Spleen (tissue), 11 donors: ENCODE data around the gene DCLRE1A. TPM values are rescaled to one million over a fixed set of nuclear protein-coding genes. Genes with fewer than 3 reads are reported as not detected.

ENCODE experiments used
- DNase-seq: peaks from one replicate; pipeline ENCODE4 v3.0.0-alpha.2; 2020
- H3K27ac ChIP-seq, 8 donors: fragments of 200-600 bp; sonication (generic) in 7 of 8; 1 replicate in 4 of 8; 2 replicates in 4 of 8; pipeline versions ENCODE4 v1.5.0 to v1.8.0; 2016 to 2021; ENCODE audit warnings: inconsistent platforms in 4 of 8, mild to moderate bottlenecking in 4 of 8, moderate library complexity in 1 of 8
- H3K27me3 ChIP-seq, 7 donors: fragments of 200-600 bp; sonication (generic) in 6 of 7; replicated peaks in 1 of 7; 1 replicate in 4 of 7; 2 replicates in 3 of 7; pipeline versions ENCODE4 v1.5.0 to v1.8.0; 2016 to 2021; ENCODE audit warnings: inconsistent platforms in 3 of 7, mild to moderate bottlenecking in 1 of 7
- H3K36me3 ChIP-seq, 6 donors: fragments of 200-600 bp; sonication (generic) in 5 of 6; 1 replicate in 4 of 6; 2 replicates in 2 of 6; pipeline versions ENCODE4 v1.5.0 to v1.8.0; 2016 to 2021; ENCODE audit warnings: inconsistent platforms in 2 of 6
- H3K4me1 ChIP-seq, 6 donors: fragments of 200-600 bp; sonication (generic) in 5 of 6; 1 replicate in 3 of 6; 2 replicates in 3 of 6; pipeline versions ENCODE4 v1.5.0 to v1.8.0; 2016 to 2021; ENCODE audit warnings: inconsistent platforms in 3 of 6
- H3K4me3 ChIP-seq, 8 donors: fragments of 200-600 bp; sonication (generic) in 7 of 8; 1 replicate in 4 of 8; 2 replicates in 4 of 8; pipeline versions ENCODE4 v1.5.0 to v1.8.0; 2016 to 2021; ENCODE audit warnings: inconsistent platforms in 4 of 8, mild to moderate bottlenecking in 4 of 8, moderate library complexity in 2 of 8
- H3K9me3 ChIP-seq, 8 donors: fragments of 200-600 bp; sonication (generic) in 7 of 8; 1 replicate in 4 of 8; 2 replicates in 4 of 8; pipeline versions ENCODE4 v1.5.0 to v1.8.0; 2016 to 2021; ENCODE audit warnings: inconsistent platforms in 4 of 8
- CTCF ChIP-seq, 11 experiments: fragments of 200-600 bp in 7 of 11; fragments of 450-650 bp in 4 of 11; sonication (generic) in 4 of 11; IDR thresholded peaks in 8 of 11; conservative IDR thresholded peaks in 3 of 11; 1 replicate in 7 of 11; 2 replicates in 4 of 11; pipeline versions ENCODE4 v1.4.0 to v1.8.0; 2016 to 2021; ENCODE audit warnings: antibody characterized with exemption in 11 of 11, inconsistent platforms in 4 of 11, mild to moderate bottlenecking in 1 of 11
- POLR2A ChIP-seq, 3 donors: fragments of 450-650 bp; IDR thresholded peaks; one replicate each; pipeline ENCODE4 v1.5.1; 2017; ENCODE audit warnings: antibody characterized with exemption in 3 of 3, mild to moderate bottlenecking in 1 of 3
- POLR2AphosphoS5 ChIP-seq, 3 donors: sonication (generic); formaldehyde crosslinking; IDR thresholded peaks; one replicate each; pipeline ENCODE4 v1.5.1; 2017; ENCODE audit warnings: antibody characterized with exemption in 3 of 3
- WGBS, 5 donors: extraction: QIAGEN DNeasy Blood & Tissue Kit in 3 of 5; methylation state at CpG; one replicate each; pipeline versions ENCODE4 v1.1.5 to v1.1.7; 2013 to 2018; 5-methylcytosine and 5-hydroxymethylcytosine counted together
- intact Hi-C: fragments of 100-400 bp; cut with DNase I; formaldehyde crosslinking; loops from one replicate; pipeline ENCODE4 v1.15.0; 2023; ENCODE audit warnings: low total_unique reads
- polyA plus RNA-seq, 3 donors: library from polyadenylated mRNA; stranded (reverse); fragments of 200-250 nt; gene quantifications; one replicate each; pipeline ENCODE4 v1.2.1, GENCODE V29; 2013
- total RNA-seq, 7 donors: library from RNA; depleted of rRNA in 3 of 7; stranded (reverse); fragments of >200 nt in 3 of 7; fragmentation: NEBNext Ultra II Directional in 4 of 7; extraction: Animal tissue kit (Norgen Biotek cat#: 25700) in 4 of 7; gene quantifications; one replicate each; pipeline versions ENCODE4 v1.1.0 to v1.2.1, GENCODE V29; 2016 to 2021
- donor health status: healthy with polysubstance abuse.
- donor health status: DM: no; HTN: no; CAD: no; lungs with moderate emphysema.
- donor health status: DM: no; HTN: no; CAD: no.
- donor health status: Bipolar disorder and iron deficiency.
- donor health status: healthy.
- donor health status: DM: no; HTN: no; CAD: no.
- donor health status: DM: yes; HTN: yes; CAD: no.

The DCLRE1A gene
- total and polyA plus RNA-seq, 10 donors: 2.1 to 8.3 (median 6.0) TPM

GRCh38 chr10:113869789-113870188 is 15.9 kb upstream of the DCLRE1A start:
- Histone ChIP-seq H3K9me3 (peaks cover 0 to 19% (median 14%) of the 10 kb centered on the region in 8 donors), H3K27me3 (no peaks in the 10 kb centered on the region), H3K4me1 (peaks cover 0 to 44% (median 15%) of the 10 kb centered on the region in 6 donors), H3K4me3 (no peak overlapping the region), H3K36me3 (peaks cover 0 to 8% (median 0%) of the 10 kb centered on the region in 6 donors), H3K27ac (no peak overlapping the region)
- TF ChIP-seq POLR2AphosphoS5 (IDR thresholded peaks at IDR 0.05) (no peak), CTCF (IDR thresholded peaks at IDR 0.05 in 8 of 11, conservative IDR thresholded peaks at IDR 0.05 in 3 of 11) (no peak), POLR2A (IDR thresholded peaks at IDR 0.05) (no peak)
- intact Hi-C loops: no loop called here
- 72 to 99% (median 93%) methylated on average over 2 of the region's 2 CpGs for WGBS, 5 donors
- DNase-seq: no peak

- WGBS, 5 donors: 81 to 88% (median 87%) methylated on average over 4 of the region's 4 CpGs
- Histone ChIP-seq H3K36me3 (peaks cover 0 to 27% (median 0%) of the 10 kb centered on the region in 6 donors), H3K9me3 (peaks cover 0 to 14% (median 10%) of the 10 kb centered on the region in 8 donors), H3K4me3 (no peak overlapping the region), H3K27me3 (no peaks in the 10 kb centered on the region), H3K4me1 (peaks cover 0 to 46% (median 15%) of the 10 kb centered on the region in 6 donors), H3K27ac (no peak overlapping the region)
- intact Hi-C loops: no loop called here
- no peak for DNase-seq
- TF ChIP-seq POLR2A (IDR thresholded peaks at IDR 0.05): no peak
- TF ChIP-seq CTCF (IDR thresholded peaks at IDR 0.05 in 8 of 11, conservative IDR thresholded peaks at IDR 0.05 in 3 of 11): no peak
- TF ChIP-seq POLR2AphosphoS5 (IDR thresholded peaks at IDR 0.05): no peak
Measured at GRCh38 chr10:113867904-113868303, 14.0 kb upstream of the DCLRE1A start.

- TF ChIP-seq CTCF (IDR thresholded peaks at IDR 0.05 in 8 of 11, conservative IDR thresholded peaks at IDR 0.05 in 3 of 11) (no peak), POLR2A (IDR thresholded peaks at IDR 0.05) (no peak)
- Histone ChIP-seq H3K4me1 (peaks cover 0 to 46% (median 15%) of the 10 kb centered on the region in 6 donors), H3K27me3 (no peaks in the 10 kb centered on the region), H3K27ac (no peak overlapping the region), H3K9me3 (peaks cover 0 to 2% (median 0%) of the 10 kb centered on the region in 8 donors), H3K36me3 (peaks cover 0 to 33% (median 4%) of the 10 kb centered on the region in 6 donors), H3K4me3 (no peak overlapping the region)
- DNase-seq: no peak
- intact Hi-C loops: no loop called here
- 84 to 98% (median 96%) methylated on average over 5 of the region's 5 CpGs for WGBS, 5 donors
Measured at GRCh38 chr10:113866551-113867394, 12.9 kb upstream of the DCLRE1A start.

- no peak for DNase-seq
- Histone ChIP-seq H3K4me3 (no peak overlapping the region), H3K9me3 (peaks cover 0 to 5% (median 0%) of the 10 kb centered on the region in 8 donors), H3K27ac (peak overlapping the region in 3 of 8 donors; percentile 22 to 34 (median 22)), H3K4me1 (peaks cover 0 to 46% (median 15%) of the 10 kb centered on the region in 6 donors), H3K27me3 (no peaks in the 10 kb centered on the region), H3K36me3 (peaks cover 0 to 41% (median 12%) of the 10 kb centered on the region in 6 donors)
- intact Hi-C loops: no loop called here
- WGBS, 5 donors: 43 to 57% (median 44%) methylated on average over 3 of the region's 3 CpGs
- TF ChIP-seq CTCF (IDR thresholded peaks at IDR 0.05 in 8 of 11, conservative IDR thresholded peaks at IDR 0.05 in 3 of 11): no peak
- TF ChIP-seq POLR2A (IDR thresholded peaks at IDR 0.05): no peak
Measured at GRCh38 chr10:113865901-113866300, 12.0 kb upstream of the DCLRE1A start.
